Peyer's patch (tissue), 4 donors: ENCODE results near the gene SLC5A4.

ENCODE experiments used
- POLR2A ChIP-seq, 2 donors: fragments of 450-650 bp; IDR thresholded peaks; one replicate each; pipeline ENCODE4 v1.5.1; 2017; ENCODE audit warnings: antibody characterized with exemption in 2 of 2, mild to moderate bottlenecking in 2 of 2, moderate library complexity in 2 of 2
- TF ChIP-seq, protein P1 (sequence below), 6 experiments: fragments of 450-650 bp in 4 of 6; fragments of 200-600 bp in 2 of 6; sonication (generic) in 1 of 6; IDR thresholded peaks; one replicate each; pipeline ENCODE4 v1.5.1; 2017 to 2019; ENCODE audit warnings: antibody characterized with exemption in 6 of 6, mild to moderate bottlenecking in 3 of 6, moderate library complexity in 1 of 6

DNA sequence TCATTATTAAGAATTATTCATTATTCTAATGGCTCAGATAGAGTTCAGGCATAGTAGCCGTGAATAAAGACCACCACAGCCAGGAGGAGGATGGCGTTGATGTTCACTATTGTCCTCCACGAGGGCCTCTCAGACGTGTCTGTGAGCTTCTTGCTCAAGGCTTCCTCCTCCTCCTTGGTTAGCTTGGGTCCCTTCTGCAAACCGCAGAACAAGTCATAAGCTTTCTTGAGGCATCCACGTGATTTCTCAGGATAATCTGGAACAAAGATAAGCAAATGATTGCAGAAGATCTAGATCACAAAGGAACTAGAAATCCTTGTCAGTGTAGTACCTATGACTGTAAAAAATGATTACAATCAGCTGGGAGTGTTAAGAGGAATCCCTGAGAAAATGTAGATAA lies 36.7 kb downstream of the SLC5A4 start:
- TF ChIP-seq, protein P1, sequence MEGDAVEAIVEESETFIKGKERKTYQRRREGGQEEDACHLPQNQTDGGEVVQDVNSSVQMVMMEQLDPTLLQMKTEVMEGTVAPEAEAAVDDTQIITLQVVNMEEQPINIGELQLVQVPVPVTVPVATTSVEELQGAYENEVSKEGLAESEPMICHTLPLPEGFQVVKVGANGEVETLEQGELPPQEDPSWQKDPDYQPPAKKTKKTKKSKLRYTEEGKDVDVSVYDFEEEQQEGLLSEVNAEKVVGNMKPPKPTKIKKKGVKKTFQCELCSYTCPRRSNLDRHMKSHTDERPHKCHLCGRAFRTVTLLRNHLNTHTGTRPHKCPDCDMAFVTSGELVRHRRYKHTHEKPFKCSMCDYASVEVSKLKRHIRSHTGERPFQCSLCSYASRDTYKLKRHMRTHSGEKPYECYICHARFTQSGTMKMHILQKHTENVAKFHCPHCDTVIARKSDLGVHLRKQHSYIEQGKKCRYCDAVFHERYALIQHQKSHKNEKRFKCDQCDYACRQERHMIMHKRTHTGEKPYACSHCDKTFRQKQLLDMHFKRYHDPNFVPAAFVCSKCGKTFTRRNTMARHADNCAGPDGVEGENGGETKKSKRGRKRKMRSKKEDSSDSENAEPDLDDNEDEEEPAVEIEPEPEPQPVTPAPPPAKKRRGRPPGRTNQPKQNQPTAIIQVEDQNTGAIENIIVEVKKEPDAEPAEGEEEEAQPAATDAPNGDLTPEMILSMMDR (IDR thresholded peaks at IDR 0.05) = no peak
- no peak for TF ChIP-seq POLR2A (IDR thresholded peaks at IDR 0.05)
